ENCODE results near the gene SPON1.

DNA sequence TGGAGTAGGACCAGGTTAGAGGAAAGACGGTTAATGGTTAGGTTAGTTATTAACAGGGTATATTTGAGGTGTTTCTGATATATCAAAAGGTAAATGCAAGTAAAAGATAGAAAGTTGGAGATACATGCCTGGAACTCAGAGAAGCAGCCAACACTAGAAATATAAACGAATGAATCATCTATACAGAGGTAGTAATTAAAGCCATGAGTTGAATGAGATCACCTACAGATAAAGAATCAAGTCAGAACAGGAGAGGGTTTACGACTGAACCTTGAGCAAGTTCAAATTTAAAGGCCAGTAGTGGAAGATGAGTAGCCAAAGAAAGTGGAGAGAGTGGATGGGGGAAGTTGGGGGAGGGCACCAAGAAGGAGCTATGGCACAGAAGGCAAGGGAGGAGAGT, 73.9 kb downstream of the SPON1 start:
- TF ChIP-seq, protein P1, sequence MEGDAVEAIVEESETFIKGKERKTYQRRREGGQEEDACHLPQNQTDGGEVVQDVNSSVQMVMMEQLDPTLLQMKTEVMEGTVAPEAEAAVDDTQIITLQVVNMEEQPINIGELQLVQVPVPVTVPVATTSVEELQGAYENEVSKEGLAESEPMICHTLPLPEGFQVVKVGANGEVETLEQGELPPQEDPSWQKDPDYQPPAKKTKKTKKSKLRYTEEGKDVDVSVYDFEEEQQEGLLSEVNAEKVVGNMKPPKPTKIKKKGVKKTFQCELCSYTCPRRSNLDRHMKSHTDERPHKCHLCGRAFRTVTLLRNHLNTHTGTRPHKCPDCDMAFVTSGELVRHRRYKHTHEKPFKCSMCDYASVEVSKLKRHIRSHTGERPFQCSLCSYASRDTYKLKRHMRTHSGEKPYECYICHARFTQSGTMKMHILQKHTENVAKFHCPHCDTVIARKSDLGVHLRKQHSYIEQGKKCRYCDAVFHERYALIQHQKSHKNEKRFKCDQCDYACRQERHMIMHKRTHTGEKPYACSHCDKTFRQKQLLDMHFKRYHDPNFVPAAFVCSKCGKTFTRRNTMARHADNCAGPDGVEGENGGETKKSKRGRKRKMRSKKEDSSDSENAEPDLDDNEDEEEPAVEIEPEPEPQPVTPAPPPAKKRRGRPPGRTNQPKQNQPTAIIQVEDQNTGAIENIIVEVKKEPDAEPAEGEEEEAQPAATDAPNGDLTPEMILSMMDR (IDR thresholded peaks at IDR 0.05; ENCODE audit: low read length), result no peak
- TF ChIP-seq EZH2 (IDR thresholded peaks at IDR 0.05; ENCODE audit: borderline replicate concordance, low read length), result no peak

Data from OCI-LY1 (cell line).